ENCODE data around the gene ADGRG2.

Gene ADGRG2

DNA sequence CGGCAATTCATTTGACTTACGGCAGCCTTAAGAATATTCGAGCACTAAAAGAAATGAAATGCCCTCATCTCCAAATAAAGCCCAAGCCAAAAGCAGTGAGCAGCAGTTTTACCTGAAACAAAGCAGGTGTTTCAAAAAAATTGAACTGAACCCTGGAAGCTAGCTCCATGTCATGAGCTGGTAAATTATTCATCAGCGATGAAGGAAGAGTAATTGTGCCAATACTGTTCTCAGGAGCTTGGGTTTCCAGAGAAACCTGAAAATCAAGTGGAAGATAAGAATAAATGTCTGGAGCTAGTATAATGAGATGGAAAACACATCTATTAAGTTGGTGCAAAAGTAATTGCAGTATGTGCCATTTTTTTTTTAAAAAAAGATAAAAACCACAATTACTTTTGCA, 114.4 kb downstream of the ADGRG2 start:
- TF ChIP-seq, protein P1, sequence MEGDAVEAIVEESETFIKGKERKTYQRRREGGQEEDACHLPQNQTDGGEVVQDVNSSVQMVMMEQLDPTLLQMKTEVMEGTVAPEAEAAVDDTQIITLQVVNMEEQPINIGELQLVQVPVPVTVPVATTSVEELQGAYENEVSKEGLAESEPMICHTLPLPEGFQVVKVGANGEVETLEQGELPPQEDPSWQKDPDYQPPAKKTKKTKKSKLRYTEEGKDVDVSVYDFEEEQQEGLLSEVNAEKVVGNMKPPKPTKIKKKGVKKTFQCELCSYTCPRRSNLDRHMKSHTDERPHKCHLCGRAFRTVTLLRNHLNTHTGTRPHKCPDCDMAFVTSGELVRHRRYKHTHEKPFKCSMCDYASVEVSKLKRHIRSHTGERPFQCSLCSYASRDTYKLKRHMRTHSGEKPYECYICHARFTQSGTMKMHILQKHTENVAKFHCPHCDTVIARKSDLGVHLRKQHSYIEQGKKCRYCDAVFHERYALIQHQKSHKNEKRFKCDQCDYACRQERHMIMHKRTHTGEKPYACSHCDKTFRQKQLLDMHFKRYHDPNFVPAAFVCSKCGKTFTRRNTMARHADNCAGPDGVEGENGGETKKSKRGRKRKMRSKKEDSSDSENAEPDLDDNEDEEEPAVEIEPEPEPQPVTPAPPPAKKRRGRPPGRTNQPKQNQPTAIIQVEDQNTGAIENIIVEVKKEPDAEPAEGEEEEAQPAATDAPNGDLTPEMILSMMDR (IDR thresholded peaks at IDR 0.05; ENCODE audit: low read depth, low read length): no peak

GRCh38 chrX:19007011-19007410, 115.3 kb downstream of the ADGRG2 start:
- TF ChIP-seq, protein P1 (IDR thresholded peaks at IDR 0.05; ENCODE audit: low read depth, low read length): no peak
- no peak for DNase-seq (ENCODE audit: extremely low read depth, low read depth)

More for the DNA sequence above, 114.4 kb downstream of the ADGRG2 start:
- DNase-seq (ENCODE audit: extremely low read depth, low read depth): no peak

- TF ChIP-seq, protein P1 (IDR thresholded peaks at IDR 0.05; ENCODE audit: low read depth, low read length): no peak
- DNase-seq (ENCODE audit: extremely low read depth, low read depth): no peak
These were observed 116.4 kb downstream of the ADGRG2 start for GRCh38 chrX:19005909-19006308.

DNA sequence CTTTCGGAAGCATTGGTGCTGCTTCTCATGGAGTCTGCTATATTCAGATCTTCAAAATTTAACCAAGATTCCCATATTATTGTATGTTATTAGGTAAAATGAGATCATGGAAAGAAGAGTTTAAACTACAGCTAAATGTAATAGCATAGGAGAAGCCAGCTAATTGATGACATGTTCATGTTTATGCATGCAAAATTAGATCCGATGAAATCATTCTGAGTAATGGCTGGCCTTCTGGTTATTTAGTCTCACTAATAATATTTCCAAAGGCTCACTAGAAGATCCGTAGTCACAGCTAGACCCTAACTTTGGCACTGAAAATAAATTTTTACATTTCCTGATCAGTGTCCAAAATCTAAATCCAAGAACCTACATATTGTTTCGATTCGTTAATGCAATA, 118.5 kb downstream of the ADGRG2 start:
- TF ChIP-seq, protein P1 (IDR thresholded peaks at IDR 0.05; ENCODE audit: low read depth, low read length): no peak
- DNase-seq (ENCODE audit: extremely low read depth, low read depth): no peak

- no peak for DNase-seq (ENCODE audit: extremely low read depth, low read depth)
- TF ChIP-seq, protein P1 (IDR thresholded peaks at IDR 0.05; ENCODE audit: low read depth, low read length): no peak
These were observed 123.6 kb downstream of the ADGRG2 start for GRCh38 chrX:18998653-18999052.

DNA sequence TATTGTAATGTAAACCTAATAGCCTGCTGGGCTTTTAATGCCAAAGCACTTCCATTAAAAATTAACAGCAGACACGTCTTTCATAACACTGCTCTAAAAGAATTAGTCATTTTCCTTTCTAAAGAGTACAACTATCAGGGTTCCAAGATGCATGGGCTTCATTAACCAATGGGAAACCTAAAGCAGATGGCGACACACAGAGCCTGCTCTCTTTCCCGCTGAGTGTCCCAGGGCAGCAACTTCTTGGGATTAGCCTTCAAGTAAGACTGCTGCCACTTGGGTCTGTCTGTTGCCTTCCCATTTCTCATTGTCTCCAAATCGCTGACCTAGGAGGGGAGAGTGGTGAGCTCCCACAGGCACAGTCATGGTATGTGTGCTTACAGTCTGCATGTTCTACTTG, 124.4 kb downstream of the ADGRG2 start:
- no peak for DNase-seq (ENCODE audit: extremely low read depth, low read depth)

GRCh38 chrX:18996536-18996935, 125.7 kb downstream of the ADGRG2 start:
- TF ChIP-seq, protein P1 (IDR thresholded peaks at IDR 0.05; ENCODE audit: low read depth, low read length): no peak
- no peak for DNase-seq (ENCODE audit: extremely low read depth, low read depth)

More for the DNA sequence above, 124.4 kb downstream of the ADGRG2 start:
- TF ChIP-seq, protein P1 (IDR thresholded peaks at IDR 0.05; ENCODE audit: low read depth, low read length): no peak
